Measurements from ENCODE around the gene TCL1A. TPM values are rescaled to one million over a fixed set of nuclear protein-coding genes. Genes with fewer than 3 reads are reported as not detected.

The TCL1A gene
- total and polyA plus RNA-seq, 2 donors (not counting 1 experiment from before 2014, with no cell fraction given): not detected

DNA sequence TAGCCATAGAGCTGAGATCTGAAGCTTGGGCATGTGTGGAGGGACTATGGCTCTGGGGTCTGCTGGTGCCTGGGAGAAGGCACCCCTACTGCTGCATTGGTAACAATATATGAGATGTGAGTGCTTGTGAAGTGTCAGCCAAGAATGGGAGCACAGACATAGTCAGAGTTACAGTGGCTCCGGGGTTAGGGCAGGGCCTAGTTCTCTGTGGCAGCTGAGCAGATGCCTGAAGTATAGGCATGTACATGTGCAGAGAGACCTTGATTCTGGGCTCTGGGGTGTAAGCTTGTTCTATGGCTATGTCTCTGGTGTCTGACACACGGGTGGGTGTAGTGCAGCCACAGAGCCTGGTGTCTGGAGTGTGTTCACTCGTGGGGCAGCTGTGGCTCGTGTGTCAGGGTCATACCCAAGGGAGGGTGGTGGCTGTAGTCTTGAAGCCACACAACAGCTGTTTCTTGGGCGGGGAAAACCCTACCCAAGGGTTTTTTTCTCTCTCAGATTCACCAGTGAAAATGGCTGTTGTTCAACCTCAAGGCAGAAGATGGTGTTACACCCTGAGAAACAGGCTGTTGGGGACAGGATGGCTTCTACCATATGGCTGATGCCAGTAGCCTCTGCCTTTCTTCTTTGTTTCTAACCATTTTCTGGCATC, 11.9 kb upstream of the TCL1A start:
- no peak overlapping the region for H3K27ac ChIP-seq (ENCODE audit: insufficient read depth, low read length)
- no peaks in the 10 kb centered on the region for H3K9me3 ChIP-seq (ENCODE audit: control insufficient read depth, insufficient read depth, low read depth, low read length)
- H3K4me3 ChIP-seq (replicated peaks in 1 of 4; ENCODE audit: control extremely low read depth in 1 of 4, insufficient read depth in 1 of 4, low read depth in 3 of 4, low read length in 4 of 4): no peak overlapping the region
- no peak overlapping the region for H2AFZ ChIP-seq (ENCODE audit: low read length)
- no peaks in the 10 kb centered on the region for H3K27me3 ChIP-seq (ENCODE audit: control insufficient read depth, insufficient read depth, low read length)
- H4K20me1 ChIP-seq (ENCODE audit: control insufficient read depth, extremely low read depth, insufficient read depth, low read length): no peaks in the 10 kb centered on the region
- no peaks in the 10 kb centered on the region for H3K79me2 ChIP-seq (ENCODE audit: control insufficient read depth, insufficient read depth, low read length)
- DNase-seq (ENCODE audit: low read depth in 2 of 2): no peak
- H3K36me3 ChIP-seq (ENCODE audit: control insufficient read depth, insufficient read depth, low read length): no peaks in the 10 kb centered on the region
- TF ChIP-seq, protein P1, sequence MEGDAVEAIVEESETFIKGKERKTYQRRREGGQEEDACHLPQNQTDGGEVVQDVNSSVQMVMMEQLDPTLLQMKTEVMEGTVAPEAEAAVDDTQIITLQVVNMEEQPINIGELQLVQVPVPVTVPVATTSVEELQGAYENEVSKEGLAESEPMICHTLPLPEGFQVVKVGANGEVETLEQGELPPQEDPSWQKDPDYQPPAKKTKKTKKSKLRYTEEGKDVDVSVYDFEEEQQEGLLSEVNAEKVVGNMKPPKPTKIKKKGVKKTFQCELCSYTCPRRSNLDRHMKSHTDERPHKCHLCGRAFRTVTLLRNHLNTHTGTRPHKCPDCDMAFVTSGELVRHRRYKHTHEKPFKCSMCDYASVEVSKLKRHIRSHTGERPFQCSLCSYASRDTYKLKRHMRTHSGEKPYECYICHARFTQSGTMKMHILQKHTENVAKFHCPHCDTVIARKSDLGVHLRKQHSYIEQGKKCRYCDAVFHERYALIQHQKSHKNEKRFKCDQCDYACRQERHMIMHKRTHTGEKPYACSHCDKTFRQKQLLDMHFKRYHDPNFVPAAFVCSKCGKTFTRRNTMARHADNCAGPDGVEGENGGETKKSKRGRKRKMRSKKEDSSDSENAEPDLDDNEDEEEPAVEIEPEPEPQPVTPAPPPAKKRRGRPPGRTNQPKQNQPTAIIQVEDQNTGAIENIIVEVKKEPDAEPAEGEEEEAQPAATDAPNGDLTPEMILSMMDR (conservative IDR thresholded peaks at IDR 0.05 in 1 of 2, IDR thresholded peaks at IDR 0.05 in 1 of 2; ENCODE audit: low read depth in 1 of 2, low read length in 2 of 2): no peak
- TF ChIP-seq EZH2 (IDR thresholded peaks at IDR 0.05; ENCODE audit: low read length, missing control alignments): no peak
- no peaks in the 10 kb centered on the region for H3K4me1 ChIP-seq (ENCODE audit: control insufficient read depth, extremely low read depth, insufficient read depth, low read length)
- no peak overlapping the region for H3K9ac ChIP-seq (ENCODE audit: insufficient read depth, low read length)
- no peak overlapping the region for H3K4me2 ChIP-seq (ENCODE audit: extremely low read depth, insufficient read depth, low read length)

DNA sequence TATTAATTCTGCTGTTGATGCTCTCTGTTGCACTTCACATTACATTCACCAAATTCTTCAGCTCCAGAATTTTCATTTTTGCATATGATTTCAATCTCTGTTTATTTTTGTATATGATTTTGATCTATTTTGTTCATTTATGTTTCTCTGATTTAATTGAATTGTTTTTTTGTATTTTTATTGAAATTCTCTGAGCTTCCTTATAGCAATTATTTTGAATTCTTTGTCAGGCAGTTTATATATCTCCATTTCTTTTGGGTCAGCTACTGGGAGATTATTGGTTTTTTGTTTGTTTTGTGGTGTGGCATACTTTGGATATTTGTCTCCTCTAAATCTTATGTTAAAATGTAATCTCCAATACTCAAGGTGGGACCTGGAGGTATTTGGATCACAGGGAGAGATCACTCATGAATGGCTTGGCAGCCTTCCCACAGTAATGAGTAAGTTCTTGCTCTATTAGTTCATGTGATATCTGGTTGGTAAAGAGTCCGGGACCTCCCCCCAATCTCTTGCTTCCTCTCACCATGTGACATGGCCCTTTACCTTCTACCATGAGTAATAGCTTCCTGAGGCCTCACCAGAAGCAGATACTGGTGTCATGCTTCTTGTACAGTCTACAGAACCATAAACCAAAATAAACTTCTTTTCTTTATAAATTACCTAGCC, 8.7 kb upstream of the TCL1A start:
- Histone ChIP-seq H3K4me2 (ENCODE audit: extremely low read depth, insufficient read depth, low read length) (no peak overlapping the region), H3K79me2 (ENCODE audit: control insufficient read depth, insufficient read depth, low read length) (no peaks in the 10 kb centered on the region), H3K4me3 (replicated peaks in 1 of 4; ENCODE audit: control extremely low read depth in 1 of 4, insufficient read depth in 1 of 4, low read depth in 3 of 4, low read length in 4 of 4) (no peak overlapping the region), H3K27me3 (ENCODE audit: control insufficient read depth, insufficient read depth, low read length) (no peaks in the 10 kb centered on the region), H4K20me1 (ENCODE audit: control insufficient read depth, extremely low read depth, insufficient read depth, low read length) (no peaks in the 10 kb centered on the region), H2AFZ (ENCODE audit: low read length) (no peak overlapping the region), H3K9ac (ENCODE audit: insufficient read depth, low read length) (no peak overlapping the region), H3K36me3 (ENCODE audit: control insufficient read depth, insufficient read depth, low read length) (no peaks in the 10 kb centered on the region), H3K9me3 (ENCODE audit: control insufficient read depth, insufficient read depth, low read depth, low read length) (no peaks in the 10 kb centered on the region), H3K4me1 (ENCODE audit: control insufficient read depth, extremely low read depth, insufficient read depth, low read length) (no peaks in the 10 kb centered on the region), H3K27ac (ENCODE audit: insufficient read depth, low read length) (no peak overlapping the region)
- DNase-seq (ENCODE audit: low read depth in 2 of 2): no peak
- no peak for TF ChIP-seq EZH2 (IDR thresholded peaks at IDR 0.05; ENCODE audit: low read length, missing control alignments)
- TF ChIP-seq, protein P1 (conservative IDR thresholded peaks at IDR 0.05 in 1 of 2, IDR thresholded peaks at IDR 0.05 in 1 of 2; ENCODE audit: low read depth in 1 of 2, low read length in 2 of 2): no peak

DNA sequence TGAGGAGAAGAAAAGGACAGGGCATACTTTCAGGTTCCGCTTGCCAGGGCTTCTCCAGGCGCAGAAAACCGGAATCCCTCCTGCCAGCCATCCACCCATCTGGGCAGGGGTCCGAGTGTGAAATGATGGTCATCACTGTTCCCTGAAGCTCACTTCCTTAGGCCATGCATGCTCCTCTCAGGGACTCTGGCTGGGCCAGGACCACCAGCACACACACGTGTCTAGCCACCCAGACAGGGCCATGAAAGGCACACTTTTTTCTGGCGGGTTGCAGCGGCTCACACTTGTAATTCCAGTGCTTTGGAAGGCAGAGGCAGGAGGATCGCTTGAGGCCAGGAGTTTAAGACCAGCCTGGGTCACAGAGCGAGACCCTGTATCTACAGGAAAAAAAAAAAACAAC, 1.5 kb downstream of the TCL1A start:
- H3K4me3 ChIP-seq (replicated peaks in 1 of 4; ENCODE audit: control extremely low read depth in 1 of 4, insufficient read depth in 1 of 4, low read depth in 3 of 4, low read length in 4 of 4): no peak overlapping the region
- H3K4me2 ChIP-seq (ENCODE audit: extremely low read depth, insufficient read depth, low read length): no peak overlapping the region
- no peak overlapping the region for H3K27ac ChIP-seq (ENCODE audit: insufficient read depth, low read length)
- H3K36me3 ChIP-seq (ENCODE audit: control insufficient read depth, insufficient read depth, low read length): no peaks in the 10 kb centered on the region
- H2AFZ ChIP-seq (ENCODE audit: low read length): no peak overlapping the region
- H3K4me1 ChIP-seq (ENCODE audit: control insufficient read depth, extremely low read depth, insufficient read depth, low read length): no peaks in the 10 kb centered on the region
- no peak for DNase-seq (ENCODE audit: low read depth in 2 of 2)
- TF ChIP-seq, protein P1 (conservative IDR thresholded peaks at IDR 0.05 in 1 of 2, IDR thresholded peaks at IDR 0.05 in 1 of 2; ENCODE audit: low read depth in 1 of 2, low read length in 2 of 2): no peak
- TF ChIP-seq EZH2 (IDR thresholded peaks at IDR 0.05; ENCODE audit: low read length, missing control alignments): no peak
- H3K79me2 ChIP-seq (ENCODE audit: control insufficient read depth, insufficient read depth, low read length): no peaks in the 10 kb centered on the region
- no peak overlapping the region for H3K9ac ChIP-seq (ENCODE audit: insufficient read depth, low read length)
- no peaks in the 10 kb centered on the region for H3K27me3 ChIP-seq (ENCODE audit: control insufficient read depth, insufficient read depth, low read length)
- no peaks in the 10 kb centered on the region for H3K9me3 ChIP-seq (ENCODE audit: control insufficient read depth, insufficient read depth, low read depth, low read length)
- no peaks in the 10 kb centered on the region for H4K20me1 ChIP-seq (ENCODE audit: control insufficient read depth, extremely low read depth, insufficient read depth, low read length)

All from fibroblast of lung (primary cell).